GM12892 (cell line): ENCODE data around the gene HERC3. TPM values are rescaled to one million over a fixed set of nuclear protein-coding genes. Genes with fewer than 3 reads are reported as not detected.

Source experiments
- DNase-seq: peaks from one replicate; pipeline ENCODE4 v3.0.0; 2011; ENCODE audit not compliant: insufficient read length
- FAIRE-seq: peaks from 2 replicates; lab custom pipeline; 2011; peaks lifted over from hg19 to GRCh38; lab: Jason Lieb, UNC
- POLR2A ChIP-seq: IDR thresholded peaks from 2 replicates; pipeline ENCODE4 v1.6.1; 2011; ENCODE audit warnings: low read depth, low read length, control low read depth
- POLR2AphosphoS5 ChIP-seq: IDR thresholded peaks from 2 replicates; pipeline ENCODE4 v1.6.1; 2011; ENCODE audit warnings: low read depth, low read length, control low read depth
- TAF1 ChIP-seq: IDR thresholded peaks from 2 replicates; pipeline ENCODE4 v1.6.1; 2011; ENCODE audit warnings: low read depth, mild to moderate bottlenecking, control low read depth, low read length, borderline replicate concordance
- polyA plus RNA-seq: library from polyadenylated mRNA; unstranded; fragments of >200 nt; gene quantifications from one replicate; pipeline ENCODE4 v1.2.1, GENCODE V29; 2012; ENCODE audit warnings: missing spikeins, inconsistent platforms; ENCODE audit not compliant: missing spikeins

Gene HERC3
- polyA plus RNA-seq = 6.7 TPM

DNA sequence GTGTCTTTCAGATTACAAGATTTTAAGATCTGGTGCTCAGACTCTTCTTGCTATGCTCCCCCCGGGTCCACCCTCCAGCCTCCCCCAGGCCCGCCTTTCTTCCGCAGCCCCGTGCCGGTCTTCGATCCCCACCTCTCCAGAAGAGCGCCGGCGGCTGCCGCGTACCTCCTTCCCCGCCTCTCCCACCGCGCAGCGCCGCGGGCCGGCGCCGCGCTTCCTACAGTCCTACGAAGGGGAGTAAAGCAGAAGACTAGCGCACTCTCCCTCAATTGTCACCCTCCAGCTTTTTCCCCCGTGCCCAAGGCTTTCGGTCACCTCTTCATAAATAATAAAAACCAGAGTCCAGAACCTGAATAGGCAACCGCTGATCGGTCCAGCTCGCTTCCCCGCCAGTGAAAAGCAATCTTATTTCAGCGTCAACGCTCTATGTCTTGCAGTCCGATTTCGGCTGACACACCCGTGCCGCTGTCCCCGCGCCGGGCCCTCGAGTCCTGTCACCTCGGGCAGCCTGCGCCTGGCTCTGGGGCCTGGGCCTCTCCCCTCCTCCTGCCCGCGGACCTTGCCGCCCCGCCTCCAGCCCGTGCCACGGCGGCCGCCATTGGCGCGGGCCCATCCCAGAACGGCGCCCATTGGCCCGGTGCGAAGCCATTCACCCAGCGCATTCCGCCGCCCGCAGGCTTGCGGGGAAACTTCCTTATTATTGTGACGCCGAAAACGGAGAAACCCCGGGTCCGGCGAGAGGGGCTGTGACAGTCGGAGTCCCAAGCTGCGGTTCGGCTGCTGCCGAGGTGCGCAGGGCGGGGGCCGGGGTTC, at the start of gene HERC3:
TSS of gene HERC3 (plus strand) at position 694 of the 813 bp plus-strand sequence. CDS start 13,344 bp downstream, outside the sequence.
- FAIRE-seq (peak; percentile 84), DNase-seq (peak; percentile 80)
- TF ChIP-seq TAF1 = 0 out of 2 replicates have a peak, but pooled peaks have one; percentile 6
- TF ChIP-seq POLR2A = no peak

DNA sequence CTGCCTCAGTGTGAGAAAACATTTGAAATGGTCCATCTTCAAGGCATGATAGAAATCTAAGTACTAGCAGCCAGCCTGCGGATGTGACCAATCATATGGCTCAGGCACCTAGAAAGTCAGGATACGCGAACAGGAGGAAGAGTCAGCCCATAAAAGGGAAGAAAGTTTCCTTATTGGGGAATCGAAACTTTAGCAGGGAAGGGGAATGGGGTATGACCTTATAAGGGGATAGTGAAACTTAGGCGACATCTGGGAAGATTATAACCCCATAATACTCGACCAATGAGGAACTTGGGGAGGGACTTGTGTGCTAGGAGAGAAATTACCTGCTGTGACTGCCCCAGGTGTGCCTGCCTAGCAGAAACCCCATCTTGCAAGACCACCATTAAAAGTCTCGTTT, 42.5 kb upstream of the HERC3 start:
- no peak for DNase-seq
- TF ChIP-seq POLR2A = no peak
- no peak for TF ChIP-seq POLR2AphosphoS5
- TF ChIP-seq TAF1 = no peak
- FAIRE-seq = no peak

GRCh38 chr4:88567591-88567990, 24.7 kb upstream of the HERC3 start:
- no peak for FAIRE-seq
- TF ChIP-seq TAF1 = no peak
- no peak for DNase-seq

DNA sequence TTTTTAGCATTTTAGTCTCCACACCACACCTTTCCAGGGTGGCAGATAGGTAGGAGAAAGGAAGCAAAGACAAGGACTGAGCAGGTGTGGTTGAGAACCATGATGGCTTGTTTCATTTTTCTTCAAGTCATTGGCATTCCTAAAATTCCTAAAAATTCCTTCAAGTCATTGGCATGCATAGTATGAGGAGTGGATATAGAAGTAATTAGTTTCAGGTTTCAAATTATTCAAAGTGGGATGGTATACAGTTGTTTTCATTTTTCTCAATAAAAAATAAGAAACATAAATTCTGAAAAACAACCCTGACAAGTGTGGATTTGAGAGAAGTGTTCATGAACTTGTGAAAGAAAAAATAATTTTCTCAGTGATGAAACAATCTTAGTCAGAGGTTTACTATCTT, 22.3 kb upstream of the HERC3 start:
- DNase-seq = no peak
- TF ChIP-seq POLR2A = no peak
- TF ChIP-seq POLR2AphosphoS5 = no peak
- TF ChIP-seq TAF1 = no peak
- FAIRE-seq = no peak

- TF ChIP-seq TAF1 (no peak), POLR2A (no peak), POLR2AphosphoS5 (no peak)
- DNase-seq (no peak), FAIRE-seq (no peak)
Observed at GRCh38 chr4:88573276-88573980, 18.9 kb upstream of the HERC3 start.

DNA sequence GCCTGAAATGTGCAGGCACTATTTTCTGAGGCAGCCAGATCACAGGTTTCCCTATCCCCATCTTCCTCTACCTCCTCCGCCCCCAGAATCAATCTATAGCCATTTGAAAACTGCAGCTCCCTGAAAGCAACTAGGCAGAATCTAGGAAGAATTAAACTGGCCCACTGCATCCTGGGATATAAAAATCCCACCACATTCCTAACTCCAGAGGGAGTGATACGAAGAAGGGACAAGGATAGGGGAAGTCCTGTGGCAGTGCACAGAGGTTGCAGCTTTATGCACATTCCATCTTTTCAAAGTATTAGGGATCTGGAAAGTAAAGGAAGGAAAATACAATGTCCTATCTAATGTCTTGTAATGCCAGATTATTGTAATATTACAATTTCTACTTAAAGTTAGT, 18.3 kb upstream of the HERC3 start:
- DNase-seq = no peak
- TF ChIP-seq TAF1 (no peak), POLR2A (no peak), POLR2AphosphoS5 (no peak)
- FAIRE-seq = no peak

GRCh38 chr4:88575186-88575585, 17.1 kb upstream of the HERC3 start:
- DNase-seq = no peak
- TF ChIP-seq POLR2A = no peak
- no peak for TF ChIP-seq POLR2AphosphoS5
- no peak for TF ChIP-seq TAF1
- no peak for FAIRE-seq

DNA sequence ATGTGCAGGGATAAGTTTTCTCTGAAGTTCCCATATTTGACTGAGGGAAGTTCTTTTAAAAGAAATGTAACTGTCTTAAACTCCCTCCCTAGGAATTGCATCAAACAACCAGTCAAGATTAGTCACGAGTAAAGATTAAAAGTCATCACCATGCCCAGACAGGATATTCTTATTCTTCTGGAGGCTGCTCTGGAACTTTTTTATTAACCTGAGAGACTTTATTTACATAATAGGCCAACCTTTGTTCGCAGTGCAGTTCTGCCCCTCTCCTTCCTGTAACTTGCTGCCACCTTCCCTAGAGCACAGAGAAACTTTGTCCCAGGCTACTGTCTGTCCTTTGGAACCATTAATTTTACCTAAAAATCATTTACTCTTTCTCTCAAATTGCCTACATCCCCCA, 9.8 kb upstream of the HERC3 start:
- DNase-seq (no peak), FAIRE-seq (no peak)
- TF ChIP-seq POLR2A (no peak), TAF1 (no peak), POLR2AphosphoS5 (no peak)

- DNase-seq (no peak), FAIRE-seq (no peak)
- TF ChIP-seq POLR2AphosphoS5 (no peak), POLR2A (no peak), TAF1 (no peak)
Observed at GRCh38 chr4:88583631-88584470, 8.4 kb upstream of the HERC3 start.

DNA sequence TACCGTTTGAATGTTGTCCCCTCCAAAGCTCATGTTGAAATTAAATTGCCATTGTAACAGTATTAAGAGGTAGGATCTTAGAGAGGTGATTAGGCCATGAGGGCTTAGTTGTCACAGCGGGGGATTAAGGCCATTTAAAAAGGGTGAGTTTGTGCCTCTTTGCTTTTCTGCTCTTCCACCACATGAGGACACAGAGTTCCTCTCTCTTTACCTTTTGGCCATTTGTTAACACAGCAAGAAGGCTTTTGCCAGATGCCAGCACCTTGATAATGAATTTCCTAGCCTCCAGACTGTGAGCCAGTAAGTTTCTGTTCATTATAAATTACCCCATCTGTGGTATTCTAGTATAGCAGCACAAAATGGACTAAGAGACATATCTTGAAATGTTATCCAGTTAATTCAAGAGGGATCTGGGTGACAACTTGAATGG, 7.8 kb upstream of the HERC3 start:
- no peak for DNase-seq
- TF ChIP-seq TAF1 (no peak), POLR2A (no peak), POLR2AphosphoS5 (no peak)
- FAIRE-seq = no peak

DNA sequence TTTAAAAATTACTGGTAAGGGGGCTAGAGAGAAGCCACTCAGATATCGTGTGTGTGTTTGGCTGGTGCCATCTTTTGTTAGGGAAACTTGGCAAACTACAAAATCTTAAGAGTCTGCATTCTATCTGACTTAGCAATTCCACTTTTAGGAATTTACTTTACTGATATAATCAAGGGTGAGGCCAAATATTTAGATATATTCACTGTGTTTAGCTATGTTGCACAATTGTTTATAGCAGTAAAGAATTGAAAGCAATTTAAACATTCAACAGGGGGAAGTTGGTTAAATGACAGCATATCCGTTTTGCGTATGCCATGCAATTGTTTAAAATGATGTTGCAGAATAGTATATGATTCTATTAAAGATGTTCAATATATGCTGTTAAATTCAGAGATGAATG, 6.4 kb upstream of the HERC3 start:
- FAIRE-seq (no peak), DNase-seq (no peak)
- TF ChIP-seq TAF1 (no peak), POLR2A (no peak), POLR2AphosphoS5 (no peak)

DNA sequence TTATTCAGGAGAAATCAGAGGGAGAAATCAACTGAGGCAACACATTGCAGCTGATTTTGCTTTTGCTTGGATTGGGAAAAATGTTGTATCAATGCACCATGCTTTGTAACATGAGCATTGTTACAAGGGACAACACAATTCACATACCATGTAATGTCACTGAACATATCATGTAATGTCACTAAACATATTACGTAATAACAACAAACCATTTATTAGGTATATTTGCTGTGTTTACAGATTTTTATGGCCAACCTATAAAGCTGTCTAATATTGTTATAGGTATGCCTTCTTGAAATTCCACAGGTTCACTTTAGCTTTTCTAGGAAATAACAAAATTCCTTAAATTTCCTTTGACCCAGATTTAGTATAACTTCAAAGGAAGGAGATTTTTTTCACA, 5.0 kb upstream of the HERC3 start:
- no peak for TF ChIP-seq POLR2AphosphoS5
- DNase-seq (no peak), FAIRE-seq (no peak)
